ENCODE measurements around the gene ANKRD53.

DNA sequence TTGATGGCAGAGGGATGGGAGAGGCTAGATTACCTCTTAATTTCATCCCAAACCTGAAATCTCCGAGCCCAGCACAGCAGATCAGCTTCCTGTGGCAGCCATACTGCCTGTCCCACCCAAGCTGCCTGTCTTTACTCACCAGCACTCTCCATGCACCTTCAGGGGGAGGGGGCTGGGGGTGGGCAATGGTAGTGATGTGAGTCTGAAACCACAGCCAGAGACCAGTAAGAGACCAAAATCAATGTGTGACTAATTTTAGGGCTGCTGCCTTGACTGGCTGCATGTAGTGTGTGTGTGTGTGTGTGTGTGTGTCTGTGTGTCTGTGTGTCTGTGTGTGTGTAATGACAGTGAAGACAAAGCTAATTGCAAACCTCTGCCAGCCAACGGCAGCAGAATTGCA lies 27.9 kb downstream of the ANKRD53 start:
- TF ChIP-seq CTCF (IDR thresholded peaks at IDR 0.05): no peak
- TF ChIP-seq POLR2A (IDR thresholded peaks at IDR 0.05): no peak
- no peak for TF ChIP-seq POLR2AphosphoS5 (IDR thresholded peaks at IDR 0.05)
